ENCODE results near the gene CD63. TPM values are rescaled to one million over a fixed set of nuclear protein-coding genes. Genes with fewer than 3 reads are reported as not detected.

CD63 gene
- polyA plus RNA-seq, 1 donor from 2014 or later: 217 TPM

DNA sequence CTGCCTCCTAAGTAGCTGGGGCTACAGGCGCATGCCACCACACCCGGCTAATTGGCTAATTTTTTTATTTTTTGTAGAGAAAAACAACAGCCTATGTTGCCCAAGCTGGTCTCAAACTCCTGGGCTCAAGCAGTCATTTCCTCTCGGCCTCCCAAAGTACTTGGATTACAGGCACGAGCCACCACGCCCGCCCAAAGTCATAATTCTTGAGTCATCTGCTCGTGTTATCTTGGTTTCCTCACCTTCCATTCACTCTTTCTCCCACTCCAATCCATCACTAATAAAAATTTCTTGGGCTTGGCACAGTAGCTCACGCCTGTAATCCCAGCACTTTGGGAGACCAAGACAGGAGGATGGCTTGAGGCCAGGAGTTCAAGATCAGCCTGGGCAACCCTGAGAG is 53.1 kb downstream of the CD63 start:
- no peak for TF ChIP-seq EP300 (conservative IDR thresholded peaks at IDR 0.05; ENCODE audit: poor library complexity, severe bottlenecking)
- TF ChIP-seq SMC3 (conservative IDR thresholded peaks at IDR 0.05; ENCODE audit: poor library complexity): no peak
- TF ChIP-seq POLR2AphosphoS5 (IDR thresholded peaks at IDR 0.05): no peak
- no peak for TF ChIP-seq TAF1 (IDR thresholded peaks at IDR 0.05; ENCODE audit: low read depth)
- TF ChIP-seq RAD21 (conservative IDR thresholded peaks at IDR 0.05): no peak
- TF ChIP-seq, protein P1, sequence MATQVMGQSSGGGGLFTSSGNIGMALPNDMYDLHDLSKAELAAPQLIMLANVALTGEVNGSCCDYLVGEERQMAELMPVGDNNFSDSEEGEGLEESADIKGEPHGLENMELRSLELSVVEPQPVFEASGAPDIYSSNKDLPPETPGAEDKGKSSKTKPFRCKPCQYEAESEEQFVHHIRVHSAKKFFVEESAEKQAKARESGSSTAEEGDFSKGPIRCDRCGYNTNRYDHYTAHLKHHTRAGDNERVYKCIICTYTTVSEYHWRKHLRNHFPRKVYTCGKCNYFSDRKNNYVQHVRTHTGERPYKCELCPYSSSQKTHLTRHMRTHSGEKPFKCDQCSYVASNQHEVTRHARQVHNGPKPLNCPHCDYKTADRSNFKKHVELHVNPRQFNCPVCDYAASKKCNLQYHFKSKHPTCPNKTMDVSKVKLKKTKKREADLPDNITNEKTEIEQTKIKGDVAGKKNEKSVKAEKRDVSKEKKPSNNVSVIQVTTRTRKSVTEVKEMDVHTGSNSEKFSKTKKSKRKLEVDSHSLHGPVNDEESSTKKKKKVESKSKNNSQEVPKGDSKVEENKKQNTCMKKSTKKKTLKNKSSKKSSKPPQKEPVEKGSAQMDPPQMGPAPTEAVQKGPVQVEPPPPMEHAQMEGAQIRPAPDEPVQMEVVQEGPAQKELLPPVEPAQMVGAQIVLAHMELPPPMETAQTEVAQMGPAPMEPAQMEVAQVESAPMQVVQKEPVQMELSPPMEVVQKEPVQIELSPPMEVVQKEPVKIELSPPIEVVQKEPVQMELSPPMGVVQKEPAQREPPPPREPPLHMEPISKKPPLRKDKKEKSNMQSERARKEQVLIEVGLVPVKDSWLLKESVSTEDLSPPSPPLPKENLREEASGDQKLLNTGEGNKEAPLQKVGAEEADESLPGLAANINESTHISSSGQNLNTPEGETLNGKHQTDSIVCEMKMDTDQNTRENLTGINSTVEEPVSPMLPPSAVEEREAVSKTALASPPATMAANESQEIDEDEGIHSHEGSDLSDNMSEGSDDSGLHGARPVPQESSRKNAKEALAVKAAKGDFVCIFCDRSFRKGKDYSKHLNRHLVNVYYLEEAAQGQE (IDR thresholded peaks at IDR 0.05; ENCODE audit: borderline replicate concordance): no peak
- TF ChIP-seq MXI1 (conservative IDR thresholded peaks at IDR 0.05; ENCODE audit: poor library complexity, severe bottlenecking): no peak
- TF ChIP-seq, protein P2, sequence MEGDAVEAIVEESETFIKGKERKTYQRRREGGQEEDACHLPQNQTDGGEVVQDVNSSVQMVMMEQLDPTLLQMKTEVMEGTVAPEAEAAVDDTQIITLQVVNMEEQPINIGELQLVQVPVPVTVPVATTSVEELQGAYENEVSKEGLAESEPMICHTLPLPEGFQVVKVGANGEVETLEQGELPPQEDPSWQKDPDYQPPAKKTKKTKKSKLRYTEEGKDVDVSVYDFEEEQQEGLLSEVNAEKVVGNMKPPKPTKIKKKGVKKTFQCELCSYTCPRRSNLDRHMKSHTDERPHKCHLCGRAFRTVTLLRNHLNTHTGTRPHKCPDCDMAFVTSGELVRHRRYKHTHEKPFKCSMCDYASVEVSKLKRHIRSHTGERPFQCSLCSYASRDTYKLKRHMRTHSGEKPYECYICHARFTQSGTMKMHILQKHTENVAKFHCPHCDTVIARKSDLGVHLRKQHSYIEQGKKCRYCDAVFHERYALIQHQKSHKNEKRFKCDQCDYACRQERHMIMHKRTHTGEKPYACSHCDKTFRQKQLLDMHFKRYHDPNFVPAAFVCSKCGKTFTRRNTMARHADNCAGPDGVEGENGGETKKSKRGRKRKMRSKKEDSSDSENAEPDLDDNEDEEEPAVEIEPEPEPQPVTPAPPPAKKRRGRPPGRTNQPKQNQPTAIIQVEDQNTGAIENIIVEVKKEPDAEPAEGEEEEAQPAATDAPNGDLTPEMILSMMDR (IDR thresholded peaks at IDR 0.05; ENCODE audit: poor library complexity, severe bottlenecking): no peak
- no peak for TF ChIP-seq EZH2 (IDR thresholded peaks at IDR 0.05; ENCODE audit: borderline replicate concordance, insufficient read depth, low read length, poor library complexity, severe bottlenecking)
- Histone ChIP-seq H2AFZ (ENCODE audit: low read depth, low read length) (no peak overlapping the region), H3K79me2 (replicated peaks; ENCODE audit: insufficient read depth, low read length) (no peaks in the 10 kb centered on the region), H4K20me1 (ENCODE audit: insufficient read depth) (no peaks in the 10 kb centered on the region), H3K4me2 (ENCODE audit: low read length) (no peak overlapping the region), H3K27ac (ENCODE audit: low read length) (no peak overlapping the region), H3K27me3 (ENCODE audit: insufficient read depth, low read depth, low read length) (no peaks in the 10 kb centered on the region), H3K9me3 (ENCODE audit: low read length) (no peaks in the 10 kb centered on the region), H3K9me2 (ENCODE audit: insufficient read depth, low read length) (no peaks in the 10 kb centered on the region), H3K4me3 (ENCODE audit: low read length) (no peak overlapping the region), H3F3A (ENCODE audit: insufficient read depth, low read length, poor library complexity, severe bottlenecking) (no peaks in the 10 kb centered on the region), H3K36me3 (ENCODE audit: insufficient read depth, low read length) (no peaks in the 10 kb centered on the region), H3K9ac (ENCODE audit: low read length) (no peak overlapping the region)

Small RNA genes lying within 50 kb of the gene (small RNA-seq; reads per million reads assigned to genes)
- gene AC009779.1: 0 reads per million in 3 experiments
- gene RF00017: 0 reads per million in 3 experiments

Other genes with a start within 250 kb of the CD63 start
- not detected in 2 replicates for gene OR6C68, start 236.6 kb downstream of the CD63 start, polyA plus RNA-seq
- gene OR6C4, start 179.4 kb downstream of the CD63 start, polyA plus RNA-seq: not detected in 2 replicates
- not detected in 2 replicates for gene OR2AP1, start 156.5 kb downstream of the CD63 start, polyA plus RNA-seq
- not detected in 2 replicates for gene OR10P1, start 92.1 kb downstream of the CD63 start, polyA plus RNA-seq
- 13.5 and 17.1 TPM in 2 replicates for gene ITGA7, start 21.1 kb downstream of the CD63 start, polyA plus RNA-seq
- gene BLOC1S1, start 13.0 kb downstream of the CD63 start, polyA plus RNA-seq: 217 and 261 TPM in 2 replicates
- 3.4 and 6.6 TPM in 2 replicates for gene RDH5, start 8.6 kb downstream of the CD63 start, polyA plus RNA-seq
- 14.7 and 16.0 TPM in 2 replicates for gene GDF11, start 14.1 kb upstream of the CD63 start, polyA plus RNA-seq
- 245 and 332 TPM in 2 replicates for gene SARNP, start 88.7 kb upstream of the CD63 start, polyA plus RNA-seq
- gene ORMDL2, start 89.0 kb upstream of the CD63 start, polyA plus RNA-seq: 6.1 and 11.5 TPM in 2 replicates
- gene DNAJC14, start 100.6 kb upstream of the CD63 start, polyA plus RNA-seq: 45.0 and 46.4 TPM in 2 replicates
- not detected in 2 replicates for gene MMP19, start 113.9 kb upstream of the CD63 start, polyA plus RNA-seq
- gene PYM1, start 198.9 kb upstream of the CD63 start, polyA plus RNA-seq: 45.7 and 49.3 TPM in 2 replicates
- 1.1 and 1.2 TPM in 2 replicates for gene DGKA, start 202.2 kb upstream of the CD63 start, polyA plus RNA-seq
- gene PMEL, start 237.0 kb upstream of the CD63 start, polyA plus RNA-seq: not detected in 2 replicates
- gene CDK2, start 237.8 kb upstream of the CD63 start, polyA plus RNA-seq: 2.3 and 2.6 TPM in 2 replicates
- 39.6 and 43.9 TPM in 2 replicates for gene RAB5B, start 245.1 kb upstream of the CD63 start, polyA plus RNA-seq